Activated effector memory CD4-positive, alpha-beta T cell treated with Interleukin-2 at 50 U/mL for 16 hours (primary cell): Measurements from ENCODE around the gene MORC4.
A peak's percentile ranks its signal among the peaks of the same experiment; 100 is the strongest.

Experiments used
- DNase-seq: peaks from one replicate; pipeline ENCODE4 v3.0.0-alpha.2; 2020

Gene MORC4

GRCh38 chrX:106903856-106904528 is 96.0 kb downstream of the MORC4 start:
- DNase-seq = no peak

- no peak for DNase-seq
These were observed 96.7 kb downstream of the MORC4 start, which contains the start of gene RIPPLY1 for GRCh38 chrX:106903291-106903824. Gene RIPPLY1, minus strand, starts transcription at chrX:106903341. Its CDS starts 54 bp downstream, at chrX:106903287.

DNA sequence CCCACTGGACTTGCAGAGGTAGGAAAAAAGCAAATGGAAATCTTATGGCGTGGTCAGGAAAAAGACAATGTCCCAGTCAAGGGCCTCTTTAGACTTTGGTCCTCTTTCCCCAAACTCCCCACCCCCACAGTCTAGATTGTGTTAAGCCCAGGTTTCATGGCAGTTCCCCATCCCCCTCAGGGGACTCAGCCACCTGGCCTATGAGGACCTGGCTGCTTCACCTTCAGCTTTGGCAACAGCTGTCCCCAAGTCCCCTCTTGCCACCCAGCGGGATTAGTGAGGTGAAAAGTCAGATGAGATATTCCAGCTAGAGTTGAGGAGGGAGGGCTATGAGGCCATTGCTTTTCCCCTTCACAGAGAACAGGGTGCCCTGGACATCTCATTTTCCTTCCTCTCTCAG is 97.3 kb downstream of the MORC4 start:
- DNase-seq = no peak

- no peak for DNase-seq
These were observed 98.2 kb downstream of the MORC4 start for GRCh38 chrX:106901781-106902219.

DNA sequence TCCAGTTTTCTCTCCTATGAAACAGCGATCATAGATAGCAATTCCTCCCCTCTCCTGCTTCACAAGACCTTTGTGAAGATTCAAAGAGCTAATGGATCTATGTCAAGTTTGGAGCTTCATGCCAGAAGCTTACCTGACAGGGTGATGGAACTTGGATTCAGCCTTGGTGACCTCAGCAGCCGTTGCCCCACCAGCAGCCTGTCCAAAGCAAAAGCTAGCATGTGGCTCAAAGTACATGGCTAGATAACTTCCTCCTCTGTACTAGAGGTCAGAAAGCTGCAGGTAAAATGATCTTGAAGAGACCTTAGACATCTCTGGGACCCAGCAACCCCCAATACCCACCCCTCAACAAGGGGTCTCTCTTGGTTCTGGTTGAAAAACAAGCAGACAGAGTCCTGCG is 98.7 kb downstream of the MORC4 start:
- no peak for DNase-seq

DNA sequence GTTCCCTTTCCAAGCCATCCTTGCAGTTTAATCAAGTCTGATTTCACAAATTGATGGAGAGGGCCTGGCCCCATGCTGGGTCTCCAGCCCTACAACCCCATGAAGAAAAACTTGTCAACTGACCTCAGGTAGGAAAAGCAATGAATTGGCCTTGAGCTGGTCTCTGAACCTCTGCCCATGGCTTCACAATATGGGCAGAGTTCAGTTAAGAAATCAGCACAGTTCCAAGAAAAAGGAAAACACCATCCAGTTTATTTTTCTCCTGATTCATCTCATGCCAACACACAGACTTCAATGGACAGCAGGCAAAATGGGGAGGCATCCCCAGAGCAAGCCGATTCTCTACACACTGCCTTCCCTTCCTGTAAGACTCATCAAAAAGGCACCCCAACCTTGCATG is 100.2 kb downstream of the MORC4 start:
- DNase-seq = no peak

DNA sequence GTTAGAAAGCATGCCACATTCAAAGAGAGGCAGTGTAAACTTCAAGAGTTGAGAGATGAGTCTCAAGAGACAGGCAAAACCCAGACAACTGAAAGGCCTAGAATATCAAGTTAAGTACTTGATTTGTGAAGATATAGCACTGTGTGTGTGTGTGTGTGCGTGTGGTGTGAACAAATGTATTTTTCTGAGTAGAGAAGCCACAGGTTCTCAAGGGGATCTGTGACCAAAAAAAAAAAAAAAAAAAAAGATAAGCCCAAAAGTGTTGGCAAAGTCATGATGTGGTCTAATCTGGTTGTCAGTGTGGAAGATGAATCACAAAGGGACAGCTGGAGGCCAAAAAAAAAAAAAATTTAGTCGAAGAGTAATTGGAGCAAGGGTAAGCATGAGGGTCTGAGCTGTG is 100.7 kb downstream of the MORC4 start:
- no peak for DNase-seq

DNA sequence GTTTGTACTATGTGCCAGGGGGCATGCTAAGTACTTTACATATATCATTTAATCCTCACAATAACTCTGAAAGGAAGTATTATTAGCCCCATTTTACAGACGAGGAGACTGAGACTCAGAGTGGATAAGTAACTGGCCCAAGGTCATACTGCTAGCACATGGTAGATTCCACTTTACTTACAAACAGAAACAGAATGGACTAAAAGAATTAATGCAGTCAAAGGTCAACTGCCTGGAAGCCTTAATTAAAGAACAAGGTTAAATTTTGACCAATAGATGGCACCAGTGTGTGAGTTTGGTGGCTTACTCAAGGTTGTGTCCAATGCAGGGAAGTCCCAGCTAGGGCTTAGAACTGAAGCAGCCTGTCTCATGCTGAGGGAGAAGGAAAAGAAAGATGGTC is 101.5 kb downstream of the MORC4 start:
- DNase-seq = no peak

- no peak for DNase-seq
These were observed 102.8 kb downstream of the MORC4 start for GRCh38 chrX:106897259-106897658.

DNA sequence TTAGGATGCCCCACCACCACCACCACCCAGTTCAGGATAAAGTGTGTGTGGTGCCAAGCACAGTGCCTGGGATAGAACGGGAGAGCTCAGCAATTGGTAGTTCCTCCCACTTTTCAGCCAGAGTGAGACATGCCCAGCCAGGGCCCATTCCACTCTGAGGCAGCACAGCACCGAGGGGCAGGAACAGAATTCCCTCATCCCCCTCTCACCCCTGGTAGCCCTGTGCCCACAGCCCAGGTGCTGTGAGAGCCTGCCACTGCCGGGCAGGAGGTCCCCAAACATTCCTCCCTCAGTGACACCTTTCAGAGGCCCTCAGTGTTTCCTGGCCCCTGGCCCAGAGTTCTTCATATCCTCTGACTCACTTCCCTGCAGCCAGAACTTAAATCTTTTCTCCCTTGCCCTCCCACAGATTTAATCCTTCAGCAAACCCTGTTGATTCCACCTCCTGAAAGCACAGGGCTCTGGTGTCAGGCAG is 105.0 kb downstream of the MORC4 start:
- DNase-seq = no peak

DNA sequence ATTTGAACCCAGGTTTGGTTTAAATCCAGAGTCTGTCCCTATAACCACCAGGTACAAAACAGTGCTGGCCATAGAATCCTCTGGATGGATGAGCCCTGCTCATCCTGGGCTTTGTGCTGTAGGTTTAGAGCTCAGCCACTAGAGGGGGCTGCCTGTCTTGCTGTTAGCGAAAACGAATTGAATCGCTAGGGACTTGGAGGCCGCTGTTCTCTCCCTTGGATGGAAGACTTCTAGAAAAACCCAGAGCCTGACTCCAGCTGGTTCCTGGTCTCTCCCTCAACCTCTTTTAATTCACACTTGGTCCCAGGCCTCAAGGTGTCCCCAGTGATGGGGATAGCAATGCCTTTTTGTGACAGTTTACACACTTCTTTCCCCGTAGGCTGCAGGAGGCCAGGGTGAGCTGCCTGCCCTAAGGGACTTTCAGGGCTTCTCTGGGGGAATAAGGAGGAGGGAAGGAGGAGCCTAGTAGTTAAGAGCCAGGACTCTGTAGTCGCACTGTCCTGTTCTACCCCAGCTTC is 105.6 kb downstream of the MORC4 start:
- DNase-seq = peak; percentile 11

GRCh38 chrX:106891762-106892460 is 108.1 kb downstream of the MORC4 start:
- DNase-seq = no peak
